Endothelial cell (in vitro differentiated cells): ENCODE data around the gene IGF2BP3. TPM values are rescaled to one million over a fixed set of nuclear protein-coding genes. Genes with fewer than 3 reads are reported as not detected.

Experiments
- DNase-seq: peaks from one replicate; pipeline ENCODE4 v3.0.0; 2021; ENCODE audit warnings: low spot score
- H3K27ac Mint-ChIP-seq: one replicate; pipeline ENCODE4 v1.8.0; 2021; ENCODE audit warnings: mixed read lengths, inconsistent platforms; ENCODE audit not compliant: unreplicated experiment
- H3K27me3 Mint-ChIP-seq: one replicate; pipeline ENCODE4 v1.8.0; 2021; ENCODE audit warnings: mild to moderate bottlenecking, moderate library complexity, mixed read lengths, inconsistent platforms; ENCODE audit not compliant: unreplicated experiment
- H3K36me3 Mint-ChIP-seq: one replicate; pipeline ENCODE4 v1.8.0; 2021; ENCODE audit warnings: mild to moderate bottlenecking, low read depth, mixed read lengths, inconsistent platforms; ENCODE audit not compliant: unreplicated experiment
- H3K4me1 Mint-ChIP-seq: one replicate; pipeline ENCODE4 v1.8.0; 2021; ENCODE audit warnings: mild to moderate bottlenecking, mixed read lengths, inconsistent platforms; ENCODE audit not compliant: unreplicated experiment
- H3K4me3 Mint-ChIP-seq: one replicate; pipeline ENCODE4 v1.8.0; 2021; ENCODE audit warnings: mild to moderate bottlenecking, mixed read lengths, inconsistent platforms; ENCODE audit not compliant: unreplicated experiment
- H3K9me3 Mint-ChIP-seq: one replicate; pipeline ENCODE4 v1.8.0; 2021; ENCODE audit warnings: mixed read lengths, inconsistent platforms; ENCODE audit not compliant: unreplicated experiment
- total RNA-seq: library from RNA; stranded (reverse); fragmentation: NEBNext Ultra II Directional; extraction: Animal tissue kit (Norgen Biotek cat#: 25700); gene quantifications from one replicate; pipeline ENCODE4 v1.2.1, GENCODE V29; 2021; ENCODE audit not compliant: unreplicated experiment
- TF ChIP-seq, protein P1 (sequence below): fragments of 200-600 bp; sonication (generic); IDR thresholded peaks from one replicate; pipeline ENCODE4 v1.5.0; 2021; ENCODE audit warnings: antibody characterized with exemption; ENCODE audit not compliant: unreplicated experiment

IGF2BP3 gene
- total RNA-seq, 1 donor from 2014 or later = 92.8 TPM

DNA sequence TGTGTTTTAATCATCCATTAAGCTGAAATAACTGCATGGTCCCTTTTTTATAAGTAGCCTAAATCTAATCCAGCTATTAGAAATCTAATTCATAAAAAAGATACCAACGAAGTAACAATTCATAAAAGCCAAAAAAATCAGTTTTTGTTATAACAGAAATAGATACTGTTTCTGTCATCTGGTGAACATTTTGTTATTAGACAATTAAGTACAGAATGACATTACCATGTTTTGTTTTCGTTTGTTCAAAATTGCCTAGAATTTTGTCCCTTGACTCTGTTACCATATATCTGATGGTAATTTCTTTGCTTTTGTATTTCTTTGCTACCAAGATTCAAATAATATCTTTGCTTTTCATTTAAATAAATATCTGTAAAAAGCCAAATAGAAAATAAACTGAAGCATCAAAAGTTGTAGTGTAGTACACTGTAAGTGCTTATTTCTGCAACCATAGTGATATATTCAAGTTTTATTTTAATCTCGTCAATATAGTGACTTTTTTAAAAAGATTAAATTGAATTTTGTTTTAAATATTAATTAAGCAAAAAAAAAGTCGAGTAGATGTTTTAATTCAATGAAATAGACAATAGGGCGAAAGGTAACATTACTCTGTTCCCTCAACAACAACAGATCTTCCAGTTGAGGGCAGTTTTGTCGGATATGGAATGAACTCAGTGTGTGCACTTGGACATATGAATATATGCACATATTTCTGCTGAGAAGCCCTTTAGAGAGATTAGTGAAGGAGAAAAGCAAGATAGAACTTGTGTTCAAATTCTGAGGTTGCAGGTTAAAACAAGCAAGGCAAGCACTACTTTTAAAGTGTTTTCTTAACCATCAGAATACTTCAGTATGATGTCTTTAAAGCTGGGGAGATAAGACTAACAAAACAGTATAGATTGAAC, 7.9 kb upstream of the IGF2BP3 start:
- Mint-ChIP-seq H3K27ac (no peak overlapping the region), H3K27me3 (peaks cover 3% of the 10 kb centered on the region), H3K4me1 (peaks cover 17% of the 10 kb centered on the region), H3K4me3 (no peak overlapping the region), H3K9me3 (no peaks in the 10 kb centered on the region), H3K36me3 (no peaks in the 10 kb centered on the region)
- TF ChIP-seq, protein P1, sequence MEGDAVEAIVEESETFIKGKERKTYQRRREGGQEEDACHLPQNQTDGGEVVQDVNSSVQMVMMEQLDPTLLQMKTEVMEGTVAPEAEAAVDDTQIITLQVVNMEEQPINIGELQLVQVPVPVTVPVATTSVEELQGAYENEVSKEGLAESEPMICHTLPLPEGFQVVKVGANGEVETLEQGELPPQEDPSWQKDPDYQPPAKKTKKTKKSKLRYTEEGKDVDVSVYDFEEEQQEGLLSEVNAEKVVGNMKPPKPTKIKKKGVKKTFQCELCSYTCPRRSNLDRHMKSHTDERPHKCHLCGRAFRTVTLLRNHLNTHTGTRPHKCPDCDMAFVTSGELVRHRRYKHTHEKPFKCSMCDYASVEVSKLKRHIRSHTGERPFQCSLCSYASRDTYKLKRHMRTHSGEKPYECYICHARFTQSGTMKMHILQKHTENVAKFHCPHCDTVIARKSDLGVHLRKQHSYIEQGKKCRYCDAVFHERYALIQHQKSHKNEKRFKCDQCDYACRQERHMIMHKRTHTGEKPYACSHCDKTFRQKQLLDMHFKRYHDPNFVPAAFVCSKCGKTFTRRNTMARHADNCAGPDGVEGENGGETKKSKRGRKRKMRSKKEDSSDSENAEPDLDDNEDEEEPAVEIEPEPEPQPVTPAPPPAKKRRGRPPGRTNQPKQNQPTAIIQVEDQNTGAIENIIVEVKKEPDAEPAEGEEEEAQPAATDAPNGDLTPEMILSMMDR = no peak
- no peak for DNase-seq

DNA sequence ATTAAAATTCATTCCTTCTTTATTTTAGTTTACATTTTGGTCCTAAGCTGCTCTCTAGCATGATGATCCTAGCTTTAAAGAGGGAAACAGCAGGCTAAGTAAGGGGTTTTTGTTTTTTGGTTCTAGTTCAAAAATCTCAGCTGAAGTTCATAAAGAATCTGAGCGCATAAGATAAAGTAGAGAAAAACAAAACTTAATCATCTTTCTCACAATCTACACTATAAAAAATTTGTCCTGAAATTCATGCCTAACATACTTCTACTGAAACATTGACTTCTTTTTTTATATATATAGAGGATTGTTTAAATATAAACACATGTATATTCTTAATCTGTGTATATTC, 6.8 kb upstream of the IGF2BP3 start:
- DNase-seq = no peak
- Mint-ChIP-seq H3K27ac (no peak overlapping the region), H3K4me3 (no peak overlapping the region), H3K9me3 (no peaks in the 10 kb centered on the region), H3K4me1 (peaks cover 23% of the 10 kb centered on the region), H3K27me3 (peaks cover 8% of the 10 kb centered on the region), H3K36me3 (no peaks in the 10 kb centered on the region)
- TF ChIP-seq, protein P1 = no peak

DNA sequence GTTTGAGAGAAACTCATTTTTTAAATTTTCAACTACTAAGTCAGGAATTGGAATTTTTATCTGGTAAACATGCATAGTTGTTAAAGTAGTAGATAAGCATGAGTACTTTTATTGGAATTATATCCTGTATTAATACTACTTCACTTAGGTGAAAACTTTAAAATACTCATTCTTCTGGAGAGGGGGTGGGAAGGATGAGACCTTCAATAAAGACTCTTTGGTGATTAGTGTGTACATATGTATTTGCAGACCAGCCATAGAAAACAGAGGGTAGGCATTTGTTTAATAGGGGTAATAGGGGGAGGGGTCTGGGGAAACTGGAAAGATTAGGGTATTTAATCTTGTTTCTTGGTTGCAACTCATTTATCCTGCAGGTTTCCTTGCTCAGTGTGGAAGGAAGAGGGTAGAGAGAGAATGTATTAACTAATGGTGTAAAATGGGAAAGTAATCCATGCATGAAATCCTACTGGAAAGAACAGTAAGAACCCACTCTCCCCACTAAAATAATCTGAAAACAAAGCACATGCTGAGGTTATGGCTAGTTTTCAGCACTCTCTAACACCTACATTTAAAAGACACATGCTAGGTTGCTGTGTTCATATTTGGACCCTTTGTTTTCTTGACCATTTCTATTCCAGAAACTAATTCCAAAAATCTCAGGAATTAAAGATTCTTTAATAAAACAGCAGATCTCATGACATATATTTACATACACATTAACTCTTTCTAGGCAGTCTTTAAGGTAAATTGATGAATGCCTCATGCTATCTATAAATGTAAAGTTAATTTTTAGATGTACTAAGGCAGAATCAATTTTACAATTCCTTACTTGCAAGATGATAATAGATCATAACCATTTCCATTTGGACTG, 6.2 kb upstream of the IGF2BP3 start:
- Mint-ChIP-seq H3K27me3 (peaks cover 10% of the 10 kb centered on the region), H3K36me3 (peaks cover 2% of the 10 kb centered on the region), H3K4me1 (peaks cover 25% of the 10 kb centered on the region), H3K27ac (peak overlapping the region; percentile 54), H3K9me3 (no peaks in the 10 kb centered on the region), H3K4me3 (peak overlapping the region; percentile 49)
- DNase-seq = no peak
- TF ChIP-seq, protein P1 = no peak

DNA sequence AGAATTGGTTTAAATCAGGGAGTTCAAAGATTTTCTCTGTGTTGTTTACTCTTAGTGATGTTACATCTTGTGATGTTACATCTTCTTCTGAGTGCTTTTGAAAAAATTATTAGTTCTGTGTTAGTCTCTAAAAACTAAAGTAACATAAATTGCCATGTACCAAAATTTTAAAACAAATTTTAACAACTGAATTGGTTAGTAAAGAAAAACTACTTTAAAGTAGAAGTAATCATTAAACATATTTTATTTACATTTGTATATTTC, 5.2 kb upstream of the IGF2BP3 start:
- Mint-ChIP-seq H3K9me3 (no peaks in the 10 kb centered on the region), H3K4me1 (peaks cover 24% of the 10 kb centered on the region)
- TF ChIP-seq, protein P1 = no peak

More for the DNA sequence above, 5.2 kb upstream of the IGF2BP3 start:
- DNase-seq = no peak
- Mint-ChIP-seq H3K4me3 (peak overlapping the region; percentile 97), H3K27ac (peak overlapping the region; percentile 84), H3K27me3 (peaks cover 16% of the 10 kb centered on the region), H3K36me3 (peaks cover 5% of the 10 kb centered on the region)
